T47D (cell line): Measurements from ENCODE around the gene SAMD10.

Experiments
- DNase-seq, 2 experiments: peaks; one replicate each; pipeline versions ENCODE4 v3.0.0 to v3.0.0-alpha.2; 2011 to 2012; ENCODE audit warnings: low read depth in 1 of 2, low spot score in 1 of 2
- JUND ChIP-seq: IDR thresholded peaks from 2 replicates; pipeline ENCODE4 v1.6.1; 2012; ENCODE audit warnings: low read depth
- in situ Hi-C: cut with HindIII; loops from 2 replicates; pipeline ENCODE4 v1.10.0; 2016; ENCODE audit warnings: low sequenced_read_pairs, low pct_unique_long_range_greater_than_20kb

SAMD10 gene

GRCh38 chr20:63953764-63954429 is 25.5 kb downstream of the SAMD10 start:
- no peak for TF ChIP-seq JUND
- in situ Hi-C loops: no loop called here
- no peak for DNase-seq

- TF ChIP-seq JUND: no peak
- no peak for DNase-seq
- in situ Hi-C loops: no loop called here
Measured at GRCh38 chr20:63952769-63953168, 26.7 kb downstream of the SAMD10 start.

- DNase-seq: no peak
- TF ChIP-seq JUND: no peak
- in situ Hi-C loops: no loop called here
Measured at GRCh38 chr20:63952210-63952535, 27.3 kb downstream of the SAMD10 start.

GRCh38 chr20:63951398-63952209 is 27.8 kb downstream of the SAMD10 start:
- in situ Hi-C loops: no loop called here

GRCh38 chr20:63950701-63951397 is 28.6 kb downstream of the SAMD10 start:
- in situ Hi-C loops: no loop called here
- DNase-seq: no peak
- TF ChIP-seq JUND: no peak

More at GRCh38 chr20:63951398-63952209, 27.8 kb downstream of the SAMD10 start:
- no peak for DNase-seq
- TF ChIP-seq JUND: no peak

GRCh38 chr20:63947638-63948456 is 31.6 kb downstream of the SAMD10 start:
- DNase-seq: no peak
- in situ Hi-C loops: no loop called here
- TF ChIP-seq JUND: no peak

GRCh38 chr20:63946986-63947637 is 32.3 kb downstream of the SAMD10 start:
- no peak for TF ChIP-seq JUND
- in situ Hi-C loops: no loop called here
- DNase-seq: peak in 1 of 2 experiments; percentile 29

- in situ Hi-C loops: no loop called here
- TF ChIP-seq JUND: no peak
- DNase-seq: no peak
Measured at GRCh38 chr20:63945921-63946920, 33.2 kb downstream of the SAMD10 start.

- in situ Hi-C loops: no loop called here
- DNase-seq: no peak
- no peak for TF ChIP-seq JUND
Measured at GRCh38 chr20:63945031-63945658, 34.3 kb downstream of the SAMD10 start.

GRCh38 chr20:63944078-63944941 is 35.1 kb downstream of the SAMD10 start:
- DNase-seq: no peak
- in situ Hi-C loops: no loop called here
- no peak for TF ChIP-seq JUND
